Measurements from ENCODE around the gene FSD1L.

FSD1L gene

DNA sequence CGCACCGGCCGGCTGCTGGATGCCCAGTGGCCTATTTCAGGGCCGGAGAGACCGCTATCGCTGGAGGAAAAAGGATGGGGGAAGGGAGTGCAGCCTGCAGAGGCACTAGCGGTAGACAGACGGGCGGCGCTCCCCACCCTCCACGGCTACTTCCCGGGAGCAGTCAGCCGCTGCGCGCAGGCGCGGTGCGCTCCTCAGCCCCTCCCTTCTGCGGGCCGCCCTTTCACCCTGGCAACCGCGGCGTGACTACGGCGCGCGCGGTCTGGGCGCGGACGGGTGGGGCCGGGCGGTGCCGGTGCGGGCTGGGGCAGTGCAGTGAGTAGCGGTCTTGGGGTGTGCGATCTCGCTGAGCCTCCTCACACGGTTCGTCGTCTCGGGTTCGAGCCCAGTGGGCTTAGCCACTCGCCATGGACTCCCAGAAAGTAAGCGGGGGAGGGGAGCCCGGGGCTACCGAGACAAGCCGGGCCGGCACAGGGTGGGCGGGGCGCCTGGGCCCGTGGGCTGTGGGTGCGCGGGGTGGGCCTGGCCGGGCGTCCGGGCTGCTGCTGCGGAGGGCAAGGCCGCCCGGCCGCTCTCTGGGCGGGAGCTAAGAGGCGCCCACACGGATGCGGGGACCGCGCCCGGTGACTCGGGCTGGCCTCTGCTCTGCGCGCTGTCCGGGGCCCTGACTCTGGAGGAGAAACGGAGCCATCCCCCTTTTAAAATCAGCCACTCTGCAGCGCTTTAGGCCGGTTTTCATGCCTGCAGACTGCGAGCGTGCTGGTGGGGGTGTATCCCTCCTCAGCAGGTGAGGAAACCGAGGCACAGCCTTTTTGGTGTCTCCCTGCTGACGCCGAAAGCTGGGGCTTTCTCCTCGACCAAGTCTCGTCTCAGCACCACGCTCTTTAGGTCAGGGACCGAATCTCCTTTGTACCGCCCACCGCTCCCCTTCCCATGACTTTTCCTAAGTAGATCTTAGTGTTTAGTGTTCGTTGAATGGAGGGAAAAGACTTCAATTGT, at the start of gene FSD1L:
TSS of gene FSD1L (plus strand) at position 221 of the 999 bp plus-strand sequence. CDS start at position 408, 187 bp downstream.
- peak; percentile 78 to 81 for DNase-seq (ENCODE audit: low read depth in 2 of 2)

GRCh38 chr9:105399117-105399516, 48.7 kb upstream of the FSD1L start:
- DNase-seq (ENCODE audit: low read depth in 2 of 2) = no peak

- DNase-seq (ENCODE audit: low read depth in 2 of 2) = no peak
Observed at GRCh38 chr9:105401651-105402050, 46.2 kb upstream of the FSD1L start.

DNA sequence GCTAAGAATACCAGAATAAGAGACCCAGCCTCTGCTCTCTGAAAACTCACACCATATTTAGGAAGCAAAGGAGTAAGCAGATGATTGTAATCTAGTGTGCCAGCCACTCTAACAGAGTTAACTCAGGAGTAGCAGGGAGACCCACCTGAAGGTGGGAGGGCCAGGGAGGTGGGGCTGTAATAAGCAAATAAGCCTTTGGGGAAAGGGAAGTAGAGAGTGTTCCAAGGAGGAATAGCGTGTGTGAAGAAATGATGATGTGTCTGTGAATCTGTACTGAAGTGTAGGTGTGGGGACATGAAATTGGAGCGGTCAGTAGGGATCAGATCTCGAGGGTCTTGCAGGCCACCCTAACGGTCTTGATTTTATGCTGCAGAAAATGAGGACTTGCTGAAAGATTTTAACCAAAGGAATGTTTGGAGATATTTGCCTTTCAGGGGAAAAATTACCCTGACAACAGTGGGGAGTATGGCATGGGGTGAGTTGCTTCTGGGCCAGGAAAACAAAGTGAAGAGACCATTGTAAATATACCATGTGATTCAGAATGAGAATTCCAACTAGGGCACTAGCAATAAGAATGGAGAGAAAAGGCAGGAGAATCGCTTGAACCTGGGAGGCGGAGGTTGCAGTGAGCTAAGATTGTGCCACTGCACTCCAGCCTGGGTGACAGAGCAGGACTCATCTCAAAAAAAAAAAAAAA, 44.1 kb upstream of the FSD1L start:
- DNase-seq (ENCODE audit: low read depth in 2 of 2) = no peak

DNA sequence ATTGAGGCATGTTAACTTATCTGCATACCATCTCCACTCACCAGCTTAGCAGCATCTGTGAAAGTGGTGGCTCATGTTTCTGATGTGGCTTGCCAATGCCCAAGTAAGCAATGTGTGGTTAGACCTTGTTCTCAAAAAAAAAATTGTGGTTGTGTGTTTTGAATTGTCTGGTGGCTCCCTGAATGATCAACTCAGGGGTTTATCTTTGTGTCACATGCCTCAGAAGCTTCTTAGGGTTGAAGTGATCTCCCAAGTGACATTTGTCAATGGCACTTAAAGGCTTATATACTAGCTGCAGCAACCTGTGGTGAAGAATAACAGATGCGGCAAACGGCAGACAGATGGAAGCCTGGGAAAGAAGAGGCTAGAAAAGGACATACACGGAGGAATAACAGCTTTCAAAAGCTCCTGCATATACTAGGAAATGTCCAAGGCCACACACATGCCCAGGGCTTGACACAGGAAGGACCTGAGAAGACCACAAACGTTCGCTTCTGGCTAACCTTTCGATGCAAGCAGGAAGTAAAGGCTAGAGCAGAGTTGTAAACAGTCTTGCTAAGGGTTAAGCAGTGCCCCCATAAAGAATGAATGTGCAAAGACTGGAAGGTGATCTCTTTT, 42.2 kb upstream of the FSD1L start:
- peak; percentile 40 to 47 for DNase-seq (ENCODE audit: low read depth in 2 of 2)

DNA sequence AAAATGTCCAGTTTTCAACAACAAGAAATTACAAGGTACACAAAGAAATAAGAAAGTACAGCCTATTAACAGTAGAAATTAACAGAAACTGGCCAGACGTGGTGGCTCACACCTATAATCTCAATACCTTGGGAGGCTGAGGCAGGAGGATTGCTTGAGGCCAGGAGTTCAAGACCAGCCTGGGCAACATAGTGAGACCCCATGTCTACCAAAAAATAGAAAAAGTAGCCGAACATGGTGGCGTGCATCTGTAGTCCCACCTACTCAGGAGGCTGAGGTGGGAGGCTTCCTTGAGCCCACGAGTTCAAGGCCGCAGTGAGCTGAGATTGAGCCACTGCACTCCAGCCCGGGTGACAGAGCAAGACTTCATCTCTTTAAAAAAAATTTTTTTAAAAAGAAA, 41.5 kb upstream of the FSD1L start:
- DNase-seq (ENCODE audit: low read depth in 2 of 2) = no peak

DNA sequence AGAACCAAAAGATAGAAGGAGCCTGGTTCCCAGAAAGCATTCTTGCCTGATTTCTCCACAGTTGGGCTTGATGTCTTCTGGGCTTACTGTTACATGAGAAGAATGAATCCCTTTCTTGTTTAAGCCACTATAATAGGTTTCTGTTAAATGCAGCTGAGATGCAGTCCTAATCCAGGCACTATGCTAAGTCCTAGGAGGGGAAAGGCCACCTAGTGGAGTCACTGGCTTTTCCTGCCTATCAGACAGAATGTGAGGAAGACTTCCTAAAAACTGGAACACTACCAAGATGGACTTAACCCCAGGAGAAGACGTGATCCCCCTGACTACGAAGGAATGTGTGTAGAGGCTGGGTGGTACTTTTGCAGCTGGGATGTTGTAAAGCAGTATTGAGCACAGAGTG, 34.3 kb upstream of the FSD1L start:
- no peak for DNase-seq (ENCODE audit: low read depth in 2 of 2)

GRCh38 chr9:105414947-105415661, 32.7 kb upstream of the FSD1L start:
- peak; percentile 8 to 27 for DNase-seq (ENCODE audit: low read depth in 2 of 2)

GRCh38 chr9:105415662-105415980, 32.2 kb upstream of the FSD1L start:
- DNase-seq (ENCODE audit: low read depth in 2 of 2) = no peak

DNA sequence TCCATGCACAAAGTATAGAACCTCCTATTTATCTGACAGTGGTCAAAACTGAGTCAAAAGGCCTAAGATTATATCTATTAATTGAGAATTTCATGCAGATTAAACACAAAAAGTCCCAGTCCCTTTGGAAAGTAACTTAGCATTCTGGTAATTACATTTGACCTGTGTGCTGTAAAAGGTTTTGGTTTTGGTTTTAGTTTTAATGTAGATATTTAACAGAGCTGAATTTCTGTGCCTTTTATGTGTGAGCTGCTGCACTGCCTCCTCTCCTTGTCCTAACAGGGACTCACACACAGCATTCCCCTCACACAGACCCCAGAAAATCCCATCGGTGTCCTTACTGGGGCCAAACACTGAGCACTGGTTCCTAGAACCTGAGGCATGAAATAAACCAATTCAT, 31.0 kb upstream of the FSD1L start:
- DNase-seq (ENCODE audit: low read depth in 2 of 2) = no peak

GRCh38 chr9:105418588-105419500, 29.0 kb upstream of the FSD1L start:
- DNase-seq (ENCODE audit: low read depth in 2 of 2) = no peak

- no peak for DNase-seq (ENCODE audit: low read depth in 2 of 2)
Observed at GRCh38 chr9:105419816-105420597, 27.8 kb upstream of the FSD1L start.

- DNase-seq (ENCODE audit: low read depth in 2 of 2) = no peak
Observed at GRCh38 chr9:105421154-105421553, 26.7 kb upstream of the FSD1L start.

- no peak for DNase-seq (ENCODE audit: low read depth in 2 of 2)
Observed at GRCh38 chr9:105421864-105422263, 26.0 kb upstream of the FSD1L start.

DNA sequence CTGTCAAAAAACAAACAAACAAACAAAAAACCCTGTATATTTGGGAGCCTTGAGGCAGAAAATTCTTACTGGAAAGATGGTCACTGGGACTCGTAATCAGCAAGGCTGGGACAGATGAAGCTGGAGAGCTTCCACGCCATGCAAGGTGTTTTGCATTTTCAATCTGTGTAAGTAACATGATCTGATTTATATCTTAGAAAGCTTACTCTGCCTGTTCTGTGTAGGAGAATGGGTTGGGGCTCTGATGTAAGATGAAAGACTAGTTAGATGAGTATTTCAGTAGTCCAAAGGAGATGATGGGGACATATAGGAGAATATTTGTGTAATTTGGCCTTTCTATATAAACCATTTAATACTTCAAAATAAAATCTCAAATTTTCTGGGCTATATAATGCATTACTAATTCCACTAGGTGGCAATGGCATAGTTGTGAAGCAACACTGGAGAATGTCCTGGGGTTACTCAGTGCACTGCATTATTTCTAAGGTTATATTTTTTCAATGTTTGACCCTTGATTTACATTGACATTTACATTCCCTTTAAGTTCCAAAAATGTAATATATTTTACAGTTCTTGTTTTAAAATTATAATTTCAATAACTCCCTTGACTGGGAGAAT, 21.9 kb upstream of the FSD1L start:
- no peak for DNase-seq (ENCODE audit: low read depth in 2 of 2)

DNA sequence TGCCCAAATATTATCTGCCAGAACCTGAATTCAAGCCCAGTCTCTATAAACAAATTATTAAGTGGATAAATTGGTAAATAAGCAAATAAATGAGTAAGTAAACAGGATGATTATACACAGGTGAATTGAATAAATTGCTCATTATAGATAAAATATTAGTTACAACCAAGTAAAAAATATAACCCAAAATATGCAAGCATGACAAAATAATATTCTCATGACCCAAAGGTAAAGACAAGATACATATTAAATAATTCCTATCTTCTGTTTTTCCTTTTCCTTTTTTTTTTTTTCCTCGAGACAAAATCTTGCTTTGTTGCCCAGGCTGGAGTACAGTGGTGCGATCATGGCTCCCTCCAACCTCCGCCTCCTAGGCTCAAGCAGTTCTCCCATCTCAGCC, 21.2 kb upstream of the FSD1L start:
- no peak for DNase-seq (ENCODE audit: low read depth in 2 of 2)

GRCh38 chr9:105431424-105432246, 16.2 kb upstream of the FSD1L start:
- DNase-seq (ENCODE audit: low read depth in 2 of 2) = no peak

GRCh38 chr9:105432247-105432842, 15.5 kb upstream of the FSD1L start:
- DNase-seq (ENCODE audit: low read depth in 2 of 2) = no peak
